ACHN (cell line): Measurements from ENCODE around the gene COL23A1.
"Not testable (repeated sequence)": the region's sequence is repeated elsewhere in the genome, so short reads cannot be mapped to it uniquely, and the experiment has no call there.

Experiments
- DNase-seq: peaks from one replicate; pipeline ENCODE4 v3.0.0-alpha.2; 2015
- in situ Hi-C: cut with HindIII; loops from 2 replicates; pipeline ENCODE4 v1.10.0; 2017; ENCODE audit warnings: low sequenced_read_pairs, low pct_ligation_motif_present, low pct_unique_long_range_greater_than_20kb

The COL23A1 gene

DNA sequence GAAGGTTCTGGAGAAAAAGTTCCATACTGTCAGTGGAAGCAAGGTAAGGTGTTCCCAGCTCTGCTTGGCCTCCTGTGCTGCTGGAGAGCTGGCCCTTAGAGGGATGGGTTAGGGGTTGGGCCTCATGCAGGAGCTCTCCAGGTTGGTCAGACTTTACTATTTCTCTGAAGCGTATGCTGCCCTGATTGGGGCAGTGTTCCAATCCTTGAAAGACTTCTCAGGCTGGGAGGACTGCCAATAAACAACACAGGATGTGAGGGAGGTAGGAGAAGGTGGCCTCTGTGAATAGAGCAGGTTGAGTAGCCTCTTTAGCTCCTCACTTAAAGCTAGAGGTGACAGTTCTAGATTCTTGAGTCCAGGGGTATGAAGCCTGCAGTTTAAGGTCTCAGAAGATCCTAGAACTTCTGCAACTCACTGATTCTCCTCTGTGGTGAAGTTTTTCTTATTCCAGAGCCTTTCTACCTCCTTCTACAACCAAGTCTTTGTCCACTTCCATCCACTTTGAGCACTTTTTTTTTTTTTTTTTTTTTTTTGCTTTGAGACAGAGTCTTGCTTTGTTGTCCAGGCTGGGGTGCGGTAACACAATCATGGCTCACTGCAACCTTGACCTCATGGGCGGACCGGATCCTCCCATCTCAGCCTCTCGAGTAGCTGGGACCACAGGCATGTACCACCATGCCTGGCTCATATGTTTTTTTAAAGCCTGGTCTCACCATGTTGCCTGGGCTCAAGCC, 382.8 kb downstream of the COL23A1 start:
- DNase-seq: no peak
- in situ Hi-C loops: no loop called here

GRCh38 chr5:178206166-178207101, 383.8 kb downstream of the COL23A1 start:
- no peak for DNase-seq
- in situ Hi-C loops: no loop called here

DNA sequence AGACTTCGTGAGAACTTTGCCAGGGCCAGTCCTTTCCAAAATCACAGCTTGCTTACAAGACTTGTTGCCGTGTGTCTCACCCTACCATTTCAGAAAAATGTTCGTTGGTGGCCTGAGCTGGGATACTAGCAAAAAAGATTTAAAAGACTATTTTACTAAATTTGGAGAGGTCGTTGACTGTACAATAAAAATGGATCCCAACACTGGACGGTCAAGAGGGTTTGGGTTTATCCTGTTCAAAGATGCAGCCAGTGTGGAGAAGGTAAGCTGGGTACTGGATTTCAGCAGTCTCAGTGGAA, 384.5 kb downstream of the COL23A1 start:
- no peak for DNase-seq
- in situ Hi-C loops: no loop called here

DNA sequence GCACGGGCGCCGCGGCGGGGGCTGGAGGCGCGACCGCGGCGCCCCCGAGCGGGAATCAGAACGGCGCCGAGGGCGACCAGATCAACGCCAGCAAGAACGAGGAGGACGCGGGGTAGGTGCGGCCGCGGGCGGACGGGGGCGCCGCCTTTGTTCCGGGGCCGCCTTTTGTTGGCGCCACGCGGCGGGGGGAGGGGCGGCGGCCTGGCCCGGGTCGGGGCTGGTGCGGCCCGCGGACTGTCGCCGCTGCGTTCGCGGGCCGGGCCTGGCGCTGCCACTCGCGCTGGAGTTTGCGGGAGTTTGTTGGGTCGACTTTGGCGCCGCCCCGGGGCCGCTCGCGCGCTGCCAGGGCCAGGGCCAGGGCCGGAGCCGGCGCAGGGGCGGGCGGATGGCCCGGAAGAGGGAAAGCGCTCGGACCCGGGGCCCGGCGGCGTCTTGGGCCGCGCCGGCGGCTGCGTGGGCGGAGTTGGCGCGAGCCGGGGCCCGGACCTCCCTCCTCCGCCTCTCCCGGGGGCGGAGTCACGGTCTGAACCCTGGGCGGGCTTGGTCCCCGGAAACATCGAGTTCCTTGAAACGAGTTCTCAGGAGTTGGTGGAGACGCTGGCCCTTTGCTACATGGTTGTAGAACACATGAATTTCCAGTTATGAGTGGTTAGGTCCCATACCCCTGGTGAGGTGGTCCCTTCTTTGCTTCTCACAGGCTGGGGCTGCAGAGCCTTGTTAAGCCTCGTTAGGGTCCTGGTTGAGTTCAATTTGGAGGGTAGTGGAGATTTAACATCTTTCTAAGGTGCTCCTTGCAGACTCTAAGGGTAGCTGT, 385.1 kb downstream of the COL23A1 start:
- in situ Hi-C loops: no loop called here
- DNase-seq: peak; percentile 75

GRCh38 chr5:178204182-178204934, 385.8 kb downstream of the COL23A1 start, which contains the start of gene HNRNPAB:
HNRNPAB (plus strand) TSS chr5:178204533; CDS start chr5:178204838, 305 bp downstream.
- in situ Hi-C loops: no loop called here
- DNase-seq: peak; percentile 92

DNA sequence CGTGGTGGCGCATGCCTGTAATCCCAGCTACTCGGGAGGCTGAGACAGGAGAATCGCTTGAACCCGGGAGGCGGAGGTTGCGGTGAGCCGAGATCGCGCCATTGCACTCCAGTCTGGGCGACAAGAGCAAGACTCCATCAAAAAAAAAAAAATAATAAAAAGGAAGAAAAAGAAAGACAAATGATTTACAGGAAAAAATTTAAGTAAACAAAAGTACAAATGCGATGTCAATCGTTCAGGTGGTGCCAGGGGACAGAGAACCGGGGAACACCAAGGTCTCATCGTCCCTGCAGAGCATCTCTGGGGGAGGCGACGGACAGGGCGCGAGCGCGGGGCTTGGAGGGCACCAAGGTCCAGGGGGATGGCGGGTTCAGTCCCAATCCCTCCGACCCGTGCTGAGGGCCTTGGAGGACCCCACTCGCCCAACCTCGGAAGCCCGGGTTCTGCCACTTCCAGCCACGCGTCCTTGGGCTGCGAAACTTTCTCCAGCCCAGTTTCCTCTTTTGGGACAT, 386.5 kb downstream of the COL23A1 start:
- in situ Hi-C loops: no loop called here
- DNase-seq: no peak

DNA sequence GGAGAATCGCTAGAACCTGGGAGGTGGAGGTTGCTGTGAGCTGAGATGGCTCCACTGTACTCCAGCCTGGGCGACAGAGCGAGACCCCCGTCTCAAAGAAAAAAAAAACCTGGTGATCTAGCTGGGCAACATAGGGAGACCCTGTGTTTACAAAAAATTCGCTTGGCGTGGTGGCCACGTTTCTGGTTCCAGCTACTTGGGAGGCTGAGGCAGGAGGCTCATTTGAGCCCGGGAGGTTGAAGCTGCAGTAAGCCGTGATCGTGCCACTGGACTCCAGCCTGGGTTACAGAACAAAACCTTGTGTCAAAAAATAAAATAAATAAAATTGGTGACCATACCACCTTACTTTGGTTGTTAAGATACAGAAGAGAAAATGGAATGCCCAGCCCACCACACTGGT, 387.7 kb downstream of the COL23A1 start:
- in situ Hi-C loops: no loop called here
- no peak for DNase-seq

DNA sequence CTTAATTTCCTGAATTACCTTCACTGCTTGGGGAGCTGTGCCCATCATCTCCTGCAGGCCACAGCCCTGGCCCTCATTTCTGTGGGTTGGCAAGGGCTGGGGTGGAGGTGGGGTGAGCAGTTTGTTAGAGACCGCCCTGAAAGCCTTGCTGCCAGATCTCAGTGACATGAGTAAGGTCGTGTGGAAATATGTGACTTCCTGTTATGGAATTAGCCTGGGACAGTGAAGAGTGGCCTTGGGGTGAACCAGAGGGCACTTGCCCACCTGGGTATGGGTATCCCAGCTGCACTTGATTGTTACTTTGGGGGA, 388.3 kb downstream of the COL23A1 start:
- no peak for DNase-seq
- in situ Hi-C loops: no loop called here

DNA sequence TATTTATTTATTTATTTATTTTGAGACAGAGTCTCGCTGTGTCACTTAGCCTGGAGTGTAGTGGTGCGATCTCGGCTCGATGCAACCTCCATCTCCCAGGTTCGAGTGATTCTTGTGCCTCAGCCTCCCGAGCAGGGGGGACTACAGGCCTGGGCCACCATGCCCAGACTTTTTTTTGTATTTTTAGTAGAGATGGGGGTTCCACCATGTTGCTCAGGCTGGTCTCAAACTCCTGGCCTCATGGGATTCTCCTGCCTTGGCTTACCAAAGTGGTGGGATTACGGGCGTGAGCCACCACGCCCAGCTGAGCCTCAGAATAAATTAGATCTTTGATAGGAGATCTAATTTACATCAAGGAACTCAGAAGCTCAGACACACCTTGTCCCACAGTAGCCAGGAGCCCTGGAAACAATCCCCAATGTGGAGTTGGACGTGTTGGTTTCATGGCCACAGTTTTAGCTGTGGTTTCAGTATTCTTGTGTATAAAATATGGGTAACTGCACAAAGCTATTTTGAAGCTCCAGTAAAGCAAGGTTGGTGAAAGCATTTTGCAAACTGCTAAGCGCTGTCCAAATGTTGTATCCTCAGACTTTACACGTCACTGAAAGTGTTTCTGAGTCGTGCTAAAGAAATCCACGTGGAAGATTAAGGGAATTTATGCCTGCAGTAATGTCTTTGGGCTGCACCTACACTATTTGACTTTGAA, 388.8 kb downstream of the COL23A1 start:
- DNase-seq: peak; percentile 24

DNA sequence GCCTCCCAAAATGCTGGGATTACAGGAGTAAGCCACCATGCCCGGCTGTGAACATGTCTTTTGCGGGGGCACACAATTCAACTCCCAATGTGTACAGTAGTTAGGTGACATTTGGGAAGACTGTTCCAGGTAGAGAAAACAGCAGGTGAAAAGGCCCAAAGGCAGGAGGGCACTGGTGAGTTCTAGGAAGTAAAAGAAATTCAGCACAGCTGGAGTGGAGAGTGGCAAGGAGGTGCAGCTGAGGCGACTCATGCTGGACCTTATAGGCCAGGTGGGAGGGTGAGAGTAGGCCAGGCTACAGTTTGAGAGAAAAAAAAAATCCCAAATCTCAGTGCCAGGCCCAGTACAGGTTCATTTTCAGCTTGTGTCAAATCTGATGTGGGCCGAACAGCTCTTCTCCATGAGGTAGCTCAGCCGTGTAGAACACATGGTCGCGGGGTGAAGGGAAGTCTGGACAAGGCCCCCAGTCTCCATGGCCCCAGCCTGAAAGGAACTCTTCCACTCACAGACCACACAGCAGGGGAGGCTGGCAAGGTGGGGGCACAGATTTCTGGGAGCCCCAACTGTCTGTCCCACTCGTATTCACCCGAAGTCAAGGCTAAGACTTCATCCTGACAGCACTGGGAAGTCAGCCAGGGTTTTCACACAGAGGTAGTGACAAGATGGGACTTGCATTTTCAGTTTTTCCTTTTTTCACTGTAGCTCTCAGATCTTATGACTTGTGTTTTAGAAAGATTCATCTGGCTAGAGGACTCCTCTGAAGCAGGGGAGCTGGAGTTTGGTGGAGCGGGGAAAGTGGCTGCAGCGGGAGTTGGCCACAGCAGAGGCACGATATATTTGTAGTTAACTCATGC, 390.4 kb downstream of the COL23A1 start:
- DNase-seq: no peak
- in situ Hi-C loops: no loop called here

More for the DNA sequence above, 388.8 kb downstream of the COL23A1 start:
- in situ Hi-C loops: no loop called here

GRCh38 chr5:178198706-178199105, 391.5 kb downstream of the COL23A1 start:
- no peak for DNase-seq
- in situ Hi-C loops: no loop called here

- in situ Hi-C loops, DNase-seq: not testable (repeated sequence)
Measured at GRCh38 chr5:178198151-178198550, 392.0 kb downstream of the COL23A1 start.

GRCh38 chr5:178196986-178197385, 393.2 kb downstream of the COL23A1 start:
- in situ Hi-C loops: no loop called here
- no peak for DNase-seq

- DNase-seq: no peak
- in situ Hi-C loops: no loop called here
Measured at GRCh38 chr5:178196281-178196812, 393.8 kb downstream of the COL23A1 start.

DNA sequence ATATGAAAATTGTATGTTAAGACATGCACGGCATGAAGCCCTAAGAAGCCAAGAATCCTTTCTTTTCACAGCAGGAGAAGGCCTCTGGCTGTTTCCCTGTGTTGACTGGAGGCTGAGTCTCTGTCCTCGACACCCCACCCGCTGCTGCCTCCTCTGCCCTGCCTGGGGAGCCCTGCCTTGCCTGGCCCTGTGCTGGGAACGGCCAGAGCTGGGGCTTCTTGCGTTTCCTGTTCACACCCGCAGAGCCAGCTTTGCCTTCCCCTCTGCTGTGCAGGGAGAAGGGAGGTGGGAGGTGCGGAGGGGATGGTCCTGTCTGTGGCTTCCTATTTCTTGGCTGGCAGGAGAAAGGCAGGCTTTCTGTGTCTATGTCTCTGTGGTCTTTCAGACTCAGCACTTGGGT, 396.2 kb downstream of the COL23A1 start:
- in situ Hi-C loops: no loop called here
- no peak for DNase-seq

GRCh38 chr5:178193251-178193809, 396.9 kb downstream of the COL23A1 start:
- in situ Hi-C loops: no loop called here
- DNase-seq: no peak
